Measurements from ENCODE around the gene ZNF644. TPM values are rescaled to one million over a fixed set of nuclear protein-coding genes. Genes with fewer than 3 reads are reported as not detected.
A peak's percentile ranks its signal among the peaks of the same experiment; 100 is the strongest.

ZNF644 gene
- total RNA-seq, 1 experiment from 2014 or later: 39.6 TPM

- intact Hi-C loops (cut with micrococcal nuclease): loop anchor here (5.0 to 10.0 kb wide), 3 partner anchors 51 to 613 kb away; no protein-coding TSS in a partner anchor
- no TSS peak for BruUV-seq (replicated peaks)
- Histone ChIP-seq H3K4me3 (ENCODE audit: low read length) (0 out of 2 replicates have a peak overlapping the region, but pooled peaks have one; percentile 4), H3K36me3 (ENCODE audit: low read depth, low read length) (peaks cover 24% of the 10 kb centered on the region), H3K9ac (ENCODE audit: low read length) (no peak overlapping the region; the same call in 1 of the 2 replicates), H3K9me2 (replicated peaks; ENCODE audit: low read length) (no peaks in the 10 kb centered on the region), H3K9me3 (ENCODE audit: low read length) (no peaks in the 10 kb centered on the region), H3K4me2 (ENCODE audit: low read length) (peak overlapping the region; percentile 55), H3K79me2 (ENCODE audit: low read length) (peaks cover 93% of the 10 kb centered on the region), H3K4me1 (ENCODE audit: insufficient read depth, low read length) (peaks cover 57% of the 10 kb centered on the region), H3K27ac (ENCODE audit: low read length) (peak overlapping the region; percentile 73), H3F3A (ENCODE audit: low read length, unreplicated experiment) (peaks cover 11% of the 10 kb centered on the region), H2AFZ (ENCODE audit: low read length) (no peak overlapping the region), H4K20me1 (ENCODE audit: low read length) (peaks cover 58% of the 10 kb centered on the region), H3K27me3 (ENCODE audit: low read length) (no peaks in the 10 kb centered on the region)
- no peak for TF ChIP-seq EZH2 (IDR thresholded peaks at IDR 0.05; ENCODE audit: low read length, unreplicated experiment)
- no peak for TF ChIP-seq CTCF (conservative IDR thresholded peaks at IDR 0.05; ENCODE audit: low read depth, low read length)
- TF ChIP-seq EZH2phosphoT487 (IDR thresholded peaks at IDR 0.05; ENCODE audit: borderline replicate concordance, low read length): no peak
- ChIA-PET CTCF (no interaction called here), POLR2A (ENCODE audit: unreplicated experiment) (no interaction called here)
- DNase-seq: peak; percentile 42
- ATAC-seq: no peak
Measured at GRCh38 chr1:91015358-91015780, 6.5 kb downstream of the ZNF644 start.

- intact Hi-C loops (cut with micrococcal nuclease): loop anchor here (10.0 kb wide), 1 partner anchor 50 kb away; no protein-coding TSS in a partner anchor
- peak; percentile 39 for ATAC-seq
- peaks cover 93% of the 10 kb centered on the region for H3K79me2 ChIP-seq (ENCODE audit: low read length)
- H3K4me3 ChIP-seq (ENCODE audit: low read length): no peak overlapping the region
- TF ChIP-seq EZH2 (IDR thresholded peaks at IDR 0.05; ENCODE audit: low read length, unreplicated experiment): no peak
- TF ChIP-seq CTCF (conservative IDR thresholded peaks at IDR 0.05; ENCODE audit: low read depth, low read length): no peak
- no peak for TF ChIP-seq EZH2phosphoT487 (IDR thresholded peaks at IDR 0.05; ENCODE audit: borderline replicate concordance, low read length)
- CTCF ChIA-PET: no interaction called here
- peaks cover 55% of the 10 kb centered on the region for H4K20me1 ChIP-seq (ENCODE audit: low read length)
- BruUV-seq (replicated peaks): no TSS peak
- H3K9ac ChIP-seq (ENCODE audit: low read length): no peak overlapping the region
- no peaks in the 10 kb centered on the region for H3K9me3 ChIP-seq (ENCODE audit: low read length)
- peak; percentile 81 for DNase-seq
- H3K4me1 ChIP-seq (ENCODE audit: insufficient read depth, low read length): peaks cover 49% of the 10 kb centered on the region
- no peaks in the 10 kb centered on the region for H3K27me3 ChIP-seq (ENCODE audit: low read length)
- H2AFZ ChIP-seq (ENCODE audit: low read length): no peak overlapping the region
- H3F3A ChIP-seq (ENCODE audit: low read length, unreplicated experiment): peaks cover 11% of the 10 kb centered on the region
- peaks cover 20% of the 10 kb centered on the region for H3K36me3 ChIP-seq (ENCODE audit: low read depth, low read length)
- no peaks in the 10 kb centered on the region for H3K9me2 ChIP-seq (replicated peaks; ENCODE audit: low read length)
- peak overlapping the region; percentile 55 for H3K4me2 ChIP-seq (ENCODE audit: low read length)
- peak overlapping the region; percentile 73 for H3K27ac ChIP-seq (ENCODE audit: low read length)
- POLR2A ChIA-PET (ENCODE audit: unreplicated experiment): no interaction called here
Measured at GRCh38 chr1:91014475-91014874, 7.4 kb downstream of the ZNF644 start.

GRCh38 chr1:91013302-91013701, 8.5 kb downstream of the ZNF644 start:
- peaks cover 54% of the 10 kb centered on the region for H4K20me1 ChIP-seq (ENCODE audit: low read length)
- peaks cover 12% of the 10 kb centered on the region for H3K36me3 ChIP-seq (ENCODE audit: low read depth, low read length)
- no peaks in the 10 kb centered on the region for H3K27me3 ChIP-seq (ENCODE audit: low read length)
- ATAC-seq (no peak), DNase-seq (no peak)
- H3K4me2 ChIP-seq (ENCODE audit: low read length): no peak overlapping the region
- TF ChIP-seq EZH2 (IDR thresholded peaks at IDR 0.05; ENCODE audit: low read length, unreplicated experiment): no peak
- TF ChIP-seq EZH2phosphoT487 (IDR thresholded peaks at IDR 0.05; ENCODE audit: borderline replicate concordance, low read length): no peak
- TF ChIP-seq CTCF (conservative IDR thresholded peaks at IDR 0.05; ENCODE audit: low read depth, low read length): no peak
- intact Hi-C loops (cut with micrococcal nuclease): loop anchor here (10.0 kb wide), 1 partner anchor 49 kb away; no protein-coding TSS in a partner anchor
- POLR2A ChIA-PET (ENCODE audit: unreplicated experiment): no interaction called here
- peaks cover 11% of the 10 kb centered on the region for H3F3A ChIP-seq (ENCODE audit: low read length, unreplicated experiment)
- no peak overlapping the region for H3K9ac ChIP-seq (ENCODE audit: low read length)
- no peak overlapping the region for H3K4me3 ChIP-seq (ENCODE audit: low read length)
- H3K4me1 ChIP-seq (ENCODE audit: insufficient read depth, low read length): peaks cover 37% of the 10 kb centered on the region
- no peaks in the 10 kb centered on the region for H3K9me2 ChIP-seq (replicated peaks; ENCODE audit: low read length)
- no peak overlapping the region for H2AFZ ChIP-seq (ENCODE audit: low read length)
- H3K9me3 ChIP-seq (ENCODE audit: low read length): no peaks in the 10 kb centered on the region
- no peak overlapping the region for H3K27ac ChIP-seq (ENCODE audit: low read length)
- BruUV-seq (replicated peaks): no TSS peak
- H3K79me2 ChIP-seq (ENCODE audit: low read length): peaks cover 93% of the 10 kb centered on the region
- CTCF ChIA-PET: no interaction called here

Measured in PC-3 (cell line).